H1 (cell line): ENCODE results near the gene MRPL45. TPM values are rescaled to one million over a fixed set of nuclear protein-coding genes. Genes with fewer than 3 reads are reported as not detected.

Source experiments
- CTCF ChIA-PET: fragments of 300-600 bp; sonication (Branson Sonifier 250); formaldehyde crosslinking; loops from one replicate; lab custom pipeline; 2021; ENCODE audit not compliant: partially characterized antibody; lab: Charles Lee
- POLR2A ChIA-PET: fragments of 300-600 bp; sonication (Branson Sonifier 250); formaldehyde crosslinking; loops from one replicate; lab custom pipeline; 2021; ENCODE audit warnings: inconsistent platforms; ENCODE audit not compliant: partially characterized antibody; lab: Charles Lee
- DNase-seq, 2 experiments: peaks; one replicate each; pipeline versions ENCODE4 v3.0.0 to v3.0.0-alpha.2; 2010 to 2022; ENCODE audit warnings: low spot score in 2 of 2, low read depth in 1 of 2, mixed read lengths in 1 of 2
- FAIRE-seq: peaks from 2 replicates; lab custom pipeline; 2011; peaks lifted over from hg19 to GRCh38; lab: Jason Lieb, UNC
- H2AFZ ChIP-seq: 2 replicates; pipeline ENCODE4 v1.8.1; 2012; ENCODE audit warnings: low read length, inconsistent platforms
- H2AK5ac ChIP-seq: 2 replicates; pipeline ENCODE4 v1.6.1; 2013; ENCODE audit warnings: low read depth, low read length
- H2BK120ac ChIP-seq: replicated peaks from 2 replicates; pipeline ENCODE3; 2013; ENCODE audit warnings: low read depth, low read length, inconsistent platforms
- H2BK12ac ChIP-seq: 2 replicates; pipeline ENCODE4 v1.6.1; 2013; ENCODE audit warnings: low read depth, low read length
- H2BK15ac ChIP-seq: 2 replicates; pipeline ENCODE4 v1.6.1; 2013; ENCODE audit warnings: low read length
- H2BK20ac ChIP-seq: 2 replicates; pipeline ENCODE4 v1.6.1; 2013; ENCODE audit warnings: low read length
- H2BK5ac ChIP-seq: 2 replicates; pipeline ENCODE4 v1.6.1; 2013; ENCODE audit warnings: low read depth, low read length
- H3K14ac ChIP-seq: 2 replicates; pipeline ENCODE4 v1.6.1; 2013; ENCODE audit warnings: inconsistent platforms; ENCODE audit not compliant: insufficient read length
- H3K18ac ChIP-seq: 2 replicates; pipeline ENCODE4 v1.6.1; 2013; ENCODE audit warnings: low read length; ENCODE audit errors: extremely low read depth
- H3K23ac ChIP-seq: 2 replicates; pipeline ENCODE4 v1.6.1; 2013; ENCODE audit warnings: inconsistent platforms; ENCODE audit not compliant: insufficient read length
- H3K23me2 ChIP-seq: 2 replicates; pipeline ENCODE4 v1.6.1; 2013; ENCODE audit warnings: low read depth, low read length
- H3K27ac ChIP-seq: 2 replicates; pipeline ENCODE4 v1.6.1; 2011; ENCODE audit warnings: low read depth, low read length, inconsistent platforms
- H3K27me3 ChIP-seq, 4 experiments: replicated peaks in 1 of 4; 1 replicate in 1 of 4; 2 replicates in 3 of 4; pipeline versions ENCODE4 v1.6.1 to v1.8.1; 2011 to 2013; ENCODE audit warnings: low read length in 3 of 4, mild to moderate bottlenecking in 3 of 4, inconsistent platforms in 2 of 4, mixed read lengths in 2 of 4, moderate library complexity in 1 of 4; ENCODE audit not compliant: control insufficient read depth in 3 of 4, insufficient read depth in 3 of 4; ENCODE audit errors: extremely low read depth in 1 of 4
- H3K36me3 ChIP-seq, 4 experiments: 2 replicates each; pipeline versions ENCODE4 v1.6.1 to v1.8.1; 2011 to 2013; ENCODE audit warnings: mild to moderate bottlenecking in 4 of 4, low read length in 3 of 4, moderate library complexity in 2 of 4, control low read depth in 1 of 4, inconsistent platforms in 1 of 4; ENCODE audit not compliant: insufficient read depth in 4 of 4, control insufficient read depth in 2 of 4
- H3K4ac ChIP-seq: replicated peaks from 2 replicates; pipeline ENCODE3; 2013; ENCODE audit warnings: low read length, low read depth, mixed read lengths, inconsistent platforms; ENCODE audit not compliant: insufficient read length
- H3K4me1 ChIP-seq, 4 experiments: replicated peaks in 1 of 4; 1 replicate in 1 of 4; 2 replicates in 3 of 4; pipeline versions ENCODE4 v1.6.1 to v1.8.1; 2011 to 2013; ENCODE audit warnings: low read length in 3 of 4, inconsistent platforms in 2 of 4, mixed read lengths in 1 of 4; ENCODE audit not compliant: insufficient read depth in 4 of 4, control insufficient read depth in 3 of 4
- H3K4me2 ChIP-seq, 2 experiments: 2 replicates each; pipeline versions ENCODE4 v1.6.1 to v1.8.1; 2011 to 2013; ENCODE audit warnings: low read depth in 2 of 2, low read length in 2 of 2, control low read depth in 1 of 2, inconsistent platforms in 1 of 2, mild to moderate bottlenecking in 1 of 2; ENCODE audit not compliant: insufficient read depth in 1 of 2
- H3K4me3 ChIP-seq, 4 experiments: fragments of 200-600, 300-600 bp in 1 of 4; sonication (generic), shearing (Covaris generic), sonication (Bioruptor Twin) in 1 of 4; 2 replicates each; pipeline versions ENCODE4 v1.5.1 to v1.8.1; 2011 to 2016; ENCODE audit warnings: low read length in 4 of 4, low read depth in 3 of 4, control low read depth in 2 of 4, inconsistent platforms in 2 of 4, mild to moderate bottlenecking in 2 of 4, mixed read lengths in 1 of 4, moderate library complexity in 1 of 4; ENCODE audit not compliant: insufficient read depth in 2 of 4; ENCODE audit errors: extremely low read depth in 1 of 4
- H3K56ac ChIP-seq: replicated peaks from 2 replicates; pipeline ENCODE3; 2013; ENCODE audit warnings: low read depth, mild to moderate bottlenecking, mixed read lengths, low read length, inconsistent platforms; ENCODE audit not compliant: insufficient read length
- H3K79me1 ChIP-seq: 2 replicates; pipeline ENCODE4 v1.6.1; 2013; ENCODE audit warnings: low read depth, low read length, control low read depth
- H3K79me2 ChIP-seq, 2 experiments: 2 replicates each; pipeline versions ENCODE4 v1.6.1 to v1.8.1; 2012 to 2013; ENCODE audit warnings: low read length in 2 of 2, mild to moderate bottlenecking in 2 of 2, inconsistent platforms in 1 of 2; ENCODE audit not compliant: insufficient read depth in 2 of 2, control insufficient read depth in 1 of 2
- H3K9ac ChIP-seq, 4 experiments: replicated peaks in 1 of 4; 1 replicate in 1 of 4; 2 replicates in 3 of 4; pipeline versions ENCODE4 v1.6.1 to v1.8.1; 2011 to 2013; ENCODE audit warnings: low read depth in 3 of 4, low read length in 3 of 4, control low read depth in 2 of 4, mild to moderate bottlenecking in 2 of 4, moderate library complexity in 2 of 4, inconsistent platforms in 1 of 4; ENCODE audit errors: extremely low read depth in 1 of 4
- H3K9me3 ChIP-seq, 2 experiments: 2 replicates each; pipeline versions ENCODE4 v1.6.1 to v1.8.1; 2012 to 2013; ENCODE audit warnings: mild to moderate bottlenecking in 2 of 2, moderate library complexity in 2 of 2, control low read depth in 1 of 2, inconsistent platforms in 1 of 2, low read depth in 1 of 2, low read length in 1 of 2, mixed read lengths in 1 of 2; ENCODE audit not compliant: insufficient read depth in 2 of 2
- H4K20me1 ChIP-seq, 2 experiments: replicated peaks in 1 of 2; 2 replicates each; pipeline versions ENCODE3 to v1.8.1; 2011 to 2013; ENCODE audit warnings: inconsistent platforms in 2 of 2, low read length in 2 of 2, mild to moderate bottlenecking in 1 of 2; ENCODE audit not compliant: insufficient read depth in 2 of 2, control insufficient read depth in 1 of 2
- H4K5ac ChIP-seq: 2 replicates; pipeline ENCODE4 v1.6.1; 2013; ENCODE audit warnings: low read length, low read depth, mixed read lengths, inconsistent platforms; ENCODE audit not compliant: insufficient read length
- H4K8ac ChIP-seq: 2 replicates; pipeline ENCODE4 v1.8.0; 2013; ENCODE audit warnings: mild to moderate bottlenecking, moderate library complexity, low read length, inconsistent platforms; ENCODE audit not compliant: insufficient read depth; ENCODE audit errors: extremely low read depth
- H4K91ac ChIP-seq: replicated peaks from 2 replicates; pipeline ENCODE3; 2013; ENCODE audit warnings: low read length, mixed read lengths, inconsistent platforms; ENCODE audit not compliant: insufficient read length
- EP300 ChIP-seq, 2 experiments: IDR thresholded peaks; 1 replicate in 1 of 2; 2 replicates in 1 of 2; pipeline ENCODE4 v1.6.1; 2011 to 2012; ENCODE audit warnings: low read depth in 2 of 2, low read length in 2 of 2, mild to moderate bottlenecking in 2 of 2, borderline replicate concordance in 1 of 2, inconsistent platforms in 1 of 2, moderate library complexity in 1 of 2
- WGBS, 2 experiments: shearing (Covaris generic) in 1 of 2; methylation state at CpG; one replicate each; pipeline versions ENCODE4 v1.1.6 to v1.1.7; 2013 to 2015; ENCODE audit warnings: low lambda C conversion rate in 2 of 2, mixed read lengths in 2 of 2, inconsistent platforms in 1 of 2, low coverage in 1 of 2, missing lambda C conversion rate in 1 of 2; ENCODE audit not compliant: insufficient replicate concordance in 2 of 2, insufficient coverage in 1 of 2, insufficient read length in 1 of 2; ENCODE audit errors: extremely low coverage in 1 of 2, missing lambda C conversion rate in 1 of 2; 5-methylcytosine and 5-hydroxymethylcytosine counted together
- polyA plus RNA-seq, 7 experiments: library from polyadenylated mRNA; depleted of rRNA in 3 of 7; stranded (reverse) in 5 of 7; unstranded in 2 of 7; fragments of >200 nt in 5 of 7; fragments of 200-250 nt in 2 of 7; gene quantifications; 1 replicate in 5 of 7; 2 replicates in 1 of 7; 4 replicates in 1 of 7; pipeline versions ENCODE4 v1.2.1 to v1.2.3, GENCODE V29; 2011 to 2013; ENCODE audit warnings: missing spikeins in 2 of 7, mixed read lengths in 2 of 7
- total RNA-seq: library from RNA; stranded (reverse); fragmentation: NEBNext Ultra II Directional; extraction: Animal tissue kit (Norgen Biotek cat#: 25700); gene quantifications from 2 replicates; pipeline ENCODE4 v1.2.1, GENCODE V29; 2021

Gene MRPL45
- total and polyA plus RNA-seq, 2 of the 8 experiments (the other 6 are each of a cell fraction or from before 2014, with no cell fraction given), result 65.6 to 71.7 TPM

DNA sequence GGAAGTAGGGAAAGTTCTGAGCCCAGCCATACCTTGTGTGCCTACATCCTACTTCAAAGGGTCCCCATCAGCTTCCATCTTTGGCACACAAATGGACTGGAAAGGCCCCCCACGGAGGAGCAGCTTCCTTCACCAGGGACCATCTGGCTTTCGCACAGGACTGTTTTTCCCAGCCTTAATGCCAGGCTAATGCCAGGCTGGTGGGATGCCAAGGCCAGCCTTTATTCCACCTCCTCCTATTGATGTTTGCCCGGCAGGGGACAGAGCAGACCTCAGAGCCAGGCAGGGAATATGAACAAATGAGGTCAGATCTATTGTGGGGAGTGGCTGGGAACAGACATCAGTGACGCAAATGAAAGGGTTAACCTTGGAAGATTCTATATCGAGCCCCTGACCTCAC, 41.1 kb downstream of the MRPL45 start:
- no peak overlapping the region for H2BK15ac ChIP-seq
- no peak overlapping the region for H3K4ac ChIP-seq
- ChIA-PET CTCF (interaction anchor here (0.9 to 25.7 kb wide), 8 partner anchors 8 to 123 kb away, joined by 3 to 400 read pairs (median 26); partner anchors contain the start of genes ARHGAP23 and SOCS7), POLR2A (interaction anchor here (0.5 to 2.1 kb wide), 7 partner anchors 7 to 77 kb away, joined by 3 to 11 read pairs (median 4); no protein-coding TSS in a partner anchor)
- no peak overlapping the region for H2AK5ac ChIP-seq
- H3K18ac ChIP-seq, result no peak overlapping the region
- no peak for DNase-seq
- H4K20me1 ChIP-seq, result no peaks in the 10 kb centered on the region
- H3K27me3 ChIP-seq, result no peaks in the 10 kb centered on the region
- H3K79me1 ChIP-seq, result no peaks in the 10 kb centered on the region
- H3K4me1 ChIP-seq, result peaks cover 0 to 9% (median 5%) of the 10 kb centered on the region in 4 experiments; a peak in 4 of 7 replicates
- no peak for TF ChIP-seq EP300 (IDR thresholded peaks at IDR 0.05; ENCODE audit: borderline replicate concordance in 1 of 2, low read depth in 2 of 2, low read length in 2 of 2)
- no peak overlapping the region for H2BK20ac ChIP-seq
- no peak overlapping the region for H3K14ac ChIP-seq
- H4K8ac ChIP-seq, result no peak overlapping the region
- H3K23me2 ChIP-seq, result no peaks in the 10 kb centered on the region
- H2BK12ac ChIP-seq, result no peak overlapping the region
- H2AFZ ChIP-seq, result no peak overlapping the region
- no peak overlapping the region for H4K5ac ChIP-seq
- no peak overlapping the region for H3K56ac ChIP-seq
- no peak for FAIRE-seq
- H3K9me3 ChIP-seq, result no peaks in the 10 kb centered on the region
- no peak overlapping the region for H2BK5ac ChIP-seq
- H4K91ac ChIP-seq, result no peak overlapping the region
- no peak overlapping the region for H3K4me2 ChIP-seq
- no peak overlapping the region for H3K9ac ChIP-seq
- H2BK120ac ChIP-seq, result no peak overlapping the region
- H3K4me3 ChIP-seq, result no peak overlapping the region
- H3K36me3 ChIP-seq, result no peaks in the 10 kb centered on the region
- WGBS, 2 experiments, result 92% methylated on average over 5 of the region's 5 CpGs; no CpG with 5 or more reads in 1 of the 2 experiments
- no peak overlapping the region for H3K23ac ChIP-seq
- H3K79me2 ChIP-seq, result no peaks in the 10 kb centered on the region
- no peak overlapping the region for H3K27ac ChIP-seq
